Sigmoid colon (tissue), 4 donors: Measurements from ENCODE around the gene CCDC146.

Experiments
- CTCF ChIP-seq, 4 experiments: fragments of 450-650 bp in 3 of 4; fragments of 200-600 bp in 1 of 4; IDR thresholded peaks; one replicate each; pipeline ENCODE4 v1.5.1; 2016 to 2019; ENCODE audit warnings: antibody characterized with exemption in 4 of 4, mild to moderate bottlenecking in 3 of 4, moderate library complexity in 2 of 4
- EP300 ChIP-seq, 4 donors: sonication (generic); formaldehyde crosslinking; IDR thresholded peaks; one replicate each; pipeline ENCODE4 v1.6.1; 2017; ENCODE audit warnings: antibody characterized with exemption in 4 of 4
- POLR2A ChIP-seq, 2 donors: fragments of 450-650 bp; IDR thresholded peaks; one replicate each; pipeline ENCODE4 v1.6.1; 2016; ENCODE audit warnings: antibody characterized with exemption in 2 of 2, mild to moderate bottlenecking in 2 of 2, moderate library complexity in 2 of 2
- POLR2AphosphoS5 ChIP-seq, 4 donors: sonication (generic); formaldehyde crosslinking; IDR thresholded peaks; one replicate each; pipeline ENCODE4 v1.6.1; 2017; ENCODE audit warnings: antibody characterized with exemption in 4 of 4

- TF ChIP-seq CTCF (IDR thresholded peaks at IDR 0.05), result no peak
- no peak for TF ChIP-seq EP300 (IDR thresholded peaks at IDR 0.05)
- TF ChIP-seq POLR2AphosphoS5 (IDR thresholded peaks at IDR 0.05), result no peak
- no peak for TF ChIP-seq POLR2A (IDR thresholded peaks at IDR 0.05)
Observed at GRCh38 chr7:77182261-77182660, 59.8 kb downstream of the CCDC146 start.
